A673 (cell line): ENCODE results near the gene STAMBPL1. TPM values are rescaled to one million over a fixed set of nuclear protein-coding genes. Genes with fewer than 3 reads are reported as not detected.
A peak's percentile ranks its signal among the peaks of the same experiment; 100 is the strongest.

Source experiments
- BruUV-seq: library from RNA; stranded (reverse); fragments of 400-500 nt; replicated peaks from 2 replicates; lab custom pipeline; 2021; lab: Mats Ljungman, UMichigan
- CTCF ChIA-PET: fragments of 300-600 bp; sonication (Branson Sonifier 250); formaldehyde crosslinking; loops from one replicate; lab custom pipeline; 2022; ENCODE audit warnings: antibody characterized with exemption; lab: Charles Lee
- POLR2A ChIA-PET: fragments of 300-600 bp; sonication (Branson Sonifier 250); formaldehyde crosslinking; loops from one replicate; lab custom pipeline; 2022; ENCODE audit warnings: antibody characterized with exemption; ENCODE audit not compliant: low non-redundant PET; lab: Charles Lee
- DNase-seq: peaks from one replicate; pipeline ENCODE4 v3.0.0-alpha.2; 2015; ENCODE audit warnings: low spot score
- H3K27ac ChIP-seq: fragments of 200-600 bp; sonication (generic); 2 replicates; pipeline ENCODE4 v1.5.1; 2016; ENCODE audit warnings: mixed run types, low read depth, mild to moderate bottlenecking, mixed read lengths, antibody characterized with exemption, low read length; ENCODE audit not compliant: poor library complexity, severe bottlenecking
- H3K27me3 ChIP-seq: fragments of 200-600 bp; sonication (generic); replicated peaks from 2 replicates; pipeline ENCODE4 v1.6.1; 2017; ENCODE audit warnings: mixed run types, low read depth, mild to moderate bottlenecking, mixed read lengths, antibody characterized with exemption, low read length; ENCODE audit not compliant: insufficient read depth, poor library complexity
- H3K36me3 ChIP-seq: fragments of 200-600 bp; sonication (generic); 2 replicates; pipeline ENCODE4 v1.6.1; 2016; ENCODE audit warnings: mixed run types, mild to moderate bottlenecking, mixed read lengths, antibody characterized with exemption, low read length; ENCODE audit not compliant: insufficient read depth, poor library complexity, severe bottlenecking
- H3K4me1 ChIP-seq: fragments of 200-600 bp; sonication (generic); 2 replicates; pipeline ENCODE4 v1.6.1; 2017; ENCODE audit warnings: mixed run types, mild to moderate bottlenecking, mixed read lengths, antibody characterized with exemption, low read length; ENCODE audit not compliant: insufficient read depth, poor library complexity, severe bottlenecking
- H3K4me3 ChIP-seq: fragments of 200-600 bp; sonication (generic); 2 replicates; pipeline ENCODE4 v1.5.1; 2016; ENCODE audit warnings: low read depth, mixed run types, mild to moderate bottlenecking, mixed read lengths, low read length; ENCODE audit not compliant: poor library complexity, severe bottlenecking
- H3K9me3 ChIP-seq: fragments of 200-600 bp; sonication (generic); 2 replicates; pipeline ENCODE4 v1.6.1; 2016; ENCODE audit warnings: mixed run types, low read depth, mild to moderate bottlenecking, mixed read lengths, antibody characterized with exemption, low read length; ENCODE audit not compliant: poor library complexity, severe bottlenecking
- EZH2 ChIP-seq: fragments of 200-600 bp; sonication (generic); IDR thresholded peaks from 2 replicates; pipeline ENCODE4 v1.6.1; 2017; ENCODE audit warnings: borderline replicate concordance, low read depth, mild to moderate bottlenecking, mixed read lengths, antibody characterized with exemption, low read length; ENCODE audit not compliant: poor library complexity, severe bottlenecking
- intact Hi-C: fragments of 100-400 bp; cut with micrococcal nuclease; formaldehyde crosslinking; loops from one replicate; pipeline ENCODE4 v1.10.0; 2022; ENCODE audit not compliant: unreplicated experiment
- total RNA-seq: library from RNA; stranded (reverse); gene quantifications from 2 replicates; pipeline ENCODE4 v1.2.3, GENCODE V29; 2021
- TF ChIP-seq, protein P1 (sequence below): fragments of 300-800, 200-600 bp; sonication (generic); conservative IDR thresholded peaks from 2 replicates; pipeline ENCODE4 v1.5.1; 2017; ENCODE audit warnings: low read depth, mild to moderate bottlenecking, antibody characterized with exemption, low read length, moderate library complexity, mixed read lengths

STAMBPL1 gene
- total RNA-seq, 1 experiment from 2014 or later: 71.8 TPM

DNA sequence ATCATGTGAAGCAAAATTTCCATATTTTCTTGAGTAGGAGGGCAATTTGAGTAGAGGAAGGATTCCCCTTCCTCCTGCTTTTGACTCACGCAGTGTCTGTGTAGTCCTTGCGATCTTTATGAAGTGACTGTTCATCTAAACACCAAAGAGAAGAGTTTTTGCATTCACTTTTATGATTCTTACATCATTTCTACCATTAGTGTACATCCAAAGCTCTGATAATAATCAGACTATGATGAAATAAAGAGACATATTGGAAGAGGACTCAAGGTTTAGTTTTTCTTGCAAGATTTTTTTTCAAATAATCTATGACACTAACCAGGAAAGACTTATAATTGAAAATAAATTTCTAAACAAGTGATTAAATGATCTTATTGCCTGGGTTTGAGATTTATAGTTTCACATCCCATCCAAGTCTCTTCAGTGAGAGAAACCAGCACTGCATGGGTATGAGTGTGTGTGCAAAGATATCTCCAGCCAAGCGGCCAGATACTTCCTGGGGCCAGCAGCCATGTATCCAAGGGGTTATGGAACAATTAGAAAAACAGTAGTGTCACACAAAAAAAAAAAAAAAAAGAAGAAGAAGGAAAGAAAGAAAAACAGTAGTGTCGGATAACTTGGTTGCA lies 74.5 kb downstream of the STAMBPL1 start:
- intact Hi-C loops: no loop called here
- TF ChIP-seq, protein P1, sequence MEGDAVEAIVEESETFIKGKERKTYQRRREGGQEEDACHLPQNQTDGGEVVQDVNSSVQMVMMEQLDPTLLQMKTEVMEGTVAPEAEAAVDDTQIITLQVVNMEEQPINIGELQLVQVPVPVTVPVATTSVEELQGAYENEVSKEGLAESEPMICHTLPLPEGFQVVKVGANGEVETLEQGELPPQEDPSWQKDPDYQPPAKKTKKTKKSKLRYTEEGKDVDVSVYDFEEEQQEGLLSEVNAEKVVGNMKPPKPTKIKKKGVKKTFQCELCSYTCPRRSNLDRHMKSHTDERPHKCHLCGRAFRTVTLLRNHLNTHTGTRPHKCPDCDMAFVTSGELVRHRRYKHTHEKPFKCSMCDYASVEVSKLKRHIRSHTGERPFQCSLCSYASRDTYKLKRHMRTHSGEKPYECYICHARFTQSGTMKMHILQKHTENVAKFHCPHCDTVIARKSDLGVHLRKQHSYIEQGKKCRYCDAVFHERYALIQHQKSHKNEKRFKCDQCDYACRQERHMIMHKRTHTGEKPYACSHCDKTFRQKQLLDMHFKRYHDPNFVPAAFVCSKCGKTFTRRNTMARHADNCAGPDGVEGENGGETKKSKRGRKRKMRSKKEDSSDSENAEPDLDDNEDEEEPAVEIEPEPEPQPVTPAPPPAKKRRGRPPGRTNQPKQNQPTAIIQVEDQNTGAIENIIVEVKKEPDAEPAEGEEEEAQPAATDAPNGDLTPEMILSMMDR: no peak
- no peak for TF ChIP-seq EZH2
- CTCF ChIA-PET: no interaction called here
- no peaks in the 10 kb centered on the region for H3K36me3 ChIP-seq
- peaks cover 51% of the 10 kb centered on the region for H3K4me1 ChIP-seq
- H3K4me3 ChIP-seq: no peak overlapping the region
- POLR2A ChIA-PET: interaction anchor here (0.6 to 0.9 kb wide), 2 partner anchors 29 to 89 kb away, joined by 4 to 8 read pairs; no protein-coding TSS in a partner anchor
- BruUV-seq: no TSS peak
- no peak for DNase-seq
- H3K27me3 ChIP-seq: no peaks in the 10 kb centered on the region
- H3K27ac ChIP-seq: peak overlapping the region; percentile 32
- no peaks in the 10 kb centered on the region for H3K9me3 ChIP-seq

DNA sequence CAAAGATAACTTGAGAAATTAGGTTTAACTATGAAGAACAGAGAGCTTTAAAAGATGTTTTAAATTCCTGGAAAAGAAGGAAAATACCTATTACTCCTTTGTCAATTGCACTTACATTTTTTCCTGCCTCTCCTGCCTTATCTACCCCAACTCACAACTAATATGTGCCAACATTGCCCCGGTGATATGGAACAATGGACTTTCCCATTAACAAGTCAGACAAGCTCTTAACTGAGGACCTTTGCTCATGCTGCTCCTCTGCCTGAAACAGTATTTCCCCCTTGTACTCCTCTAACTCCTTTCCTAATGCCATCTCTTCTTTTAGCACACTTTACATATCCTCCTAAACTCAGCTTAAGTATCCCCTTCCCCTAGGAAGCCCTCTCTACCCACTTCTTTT lies 77.3 kb downstream of the STAMBPL1 start:
- no peaks in the 10 kb centered on the region for H3K9me3 ChIP-seq
- intact Hi-C loops: no loop called here
- no peaks in the 10 kb centered on the region for H3K27me3 ChIP-seq
- H3K27ac ChIP-seq: no peak overlapping the region
- ChIA-PET POLR2A (no interaction called here), CTCF (no interaction called here)
- no peak for DNase-seq
- TF ChIP-seq, protein P1: no peak
- no peak for TF ChIP-seq EZH2
- H3K4me1 ChIP-seq: peaks cover 24% of the 10 kb centered on the region
- no TSS peak for BruUV-seq
- H3K36me3 ChIP-seq: no peaks in the 10 kb centered on the region
- H3K4me3 ChIP-seq: no peak overlapping the region

DNA sequence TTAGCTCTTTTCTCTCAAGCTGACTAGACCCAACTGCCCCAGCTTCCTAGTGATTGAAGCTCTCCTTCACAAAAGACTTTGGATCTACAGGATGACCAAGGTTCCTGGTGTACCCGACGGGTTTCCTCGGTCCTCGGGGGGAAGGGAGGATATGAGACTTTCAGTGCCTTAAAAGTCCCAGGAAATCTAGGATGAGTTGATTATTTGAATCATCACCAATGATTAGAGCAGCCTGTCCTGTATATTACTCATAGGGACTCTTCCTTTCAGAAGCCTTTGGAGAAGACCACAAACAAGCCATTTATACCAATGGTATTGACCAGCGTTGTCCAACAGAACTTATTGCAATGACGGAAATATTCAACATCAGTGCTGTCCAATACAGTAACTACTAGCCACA lies 78.7 kb downstream of the STAMBPL1 start:
- TF ChIP-seq EZH2: no peak
- TF ChIP-seq, protein P1: no peak
- no peaks in the 10 kb centered on the region for H3K36me3 ChIP-seq
- H3K27me3 ChIP-seq: no peaks in the 10 kb centered on the region
- intact Hi-C loops: no loop called here
- H3K27ac ChIP-seq: no peak overlapping the region
- H3K4me1 ChIP-seq: peaks cover 11% of the 10 kb centered on the region
- POLR2A ChIA-PET: no interaction called here
- no peak for DNase-seq
- H3K4me3 ChIP-seq: no peak overlapping the region
- BruUV-seq: no TSS peak
- CTCF ChIA-PET: no interaction called here
- H3K9me3 ChIP-seq: no peaks in the 10 kb centered on the region
